Measurements from ENCODE around the gene CDH18. TPM values are rescaled to one million over a fixed set of nuclear protein-coding genes. Genes with fewer than 3 reads are reported as not detected.

CDH18 gene
- total RNA-seq, 1 experiment from 2014 or later: not detected

DNA sequence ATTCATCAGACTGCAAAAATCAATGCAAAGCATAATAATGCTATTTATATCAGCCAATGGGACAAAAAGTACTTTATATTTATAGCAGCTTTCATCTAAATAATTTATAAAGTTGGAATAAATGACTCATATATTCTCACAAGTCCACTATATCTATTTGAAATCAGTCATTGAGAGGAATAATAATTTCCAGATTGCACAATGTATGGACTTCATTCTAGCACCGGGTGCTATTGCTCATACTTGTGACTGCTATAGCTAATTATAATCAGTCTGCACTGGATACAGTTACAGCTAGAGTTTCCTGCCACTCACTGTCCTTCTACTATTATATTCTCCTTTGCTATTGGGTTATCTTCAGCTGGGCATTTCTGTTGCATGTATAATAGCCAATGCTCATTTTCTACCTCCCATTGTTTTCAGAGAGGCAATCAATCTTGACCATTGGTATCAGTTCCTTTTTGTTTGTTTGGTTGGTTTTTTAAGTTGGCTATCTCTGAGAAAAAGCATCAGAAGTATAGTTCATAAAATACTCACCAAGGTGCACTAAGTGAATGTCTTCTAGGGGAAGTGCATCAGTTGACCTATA is 1.9 kb downstream of the CDH18 start:
- Histone ChIP-seq H3K4me3 (replicated peaks in 1 of 2; ENCODE audit: low read depth in 1 of 2, low read length in 2 of 2) (no peak overlapping the region), H3K27ac (ENCODE audit: low read depth, low read length) (no peak overlapping the region), H3K27me3 (ENCODE audit: insufficient read depth, low read length) (no peaks in the 10 kb centered on the region), H3K9me3 (ENCODE audit: control insufficient read depth in 1 of 2, insufficient read depth in 1 of 2, low read depth in 1 of 2, low read length in 2 of 2) (peaks cover 12 to 17% of the 10 kb centered on the region in 2 experiments; a peak in 3 of 4 replicates), H2AFZ (ENCODE audit: low read depth, low read length, poor library complexity, severe bottlenecking) (no peak overlapping the region), H3K36me3 (ENCODE audit: control insufficient read depth in 1 of 2, insufficient read depth in 2 of 2, low read length in 2 of 2) (no peaks in the 10 kb centered on the region), H3K4me2 (ENCODE audit: low read length) (no peak overlapping the region), H3K9me2 (ENCODE audit: insufficient read depth) (no peaks in the 10 kb centered on the region), H4K20me1 (ENCODE audit: insufficient read depth) (no peaks in the 10 kb centered on the region), H3K9ac (ENCODE audit: low read length) (no peak overlapping the region), H3K79me2 (ENCODE audit: insufficient read depth, low read length) (no peaks in the 10 kb centered on the region), H3K4me1 (ENCODE audit: control insufficient read depth in 1 of 2, insufficient read depth in 2 of 2, low read length in 2 of 2) (no peaks in the 10 kb centered on the region)
- TF ChIP-seq SIN3A (IDR thresholded peaks at IDR 0.05; ENCODE audit: low read depth) (no peak), TCF7L2 (IDR thresholded peaks at IDR 0.05; ENCODE audit: borderline replicate concordance, extremely low read depth, insufficient read depth, insufficient read length) (no peak), ZNF274 (IDR thresholded peaks at IDR 0.05; ENCODE audit: low read depth, low read length) (no peak), FOSL1 (IDR thresholded peaks at IDR 0.05; ENCODE audit: low read depth) (no peak), CBX3 (IDR thresholded peaks at IDR 0.05; ENCODE audit: low read depth) (no peak), ZFX (IDR thresholded peaks at IDR 0.05) (no peak), YY1 (IDR thresholded peaks at IDR 0.05; ENCODE audit: extremely low read depth, insufficient replicate concordance, low read depth, low read length) (no peak), POLR2A (IDR thresholded peaks at IDR 0.05; ENCODE audit: borderline replicate concordance, extremely low read depth, insufficient read depth, insufficient read length) (no peak), EGR1 (IDR thresholded peaks at IDR 0.05; ENCODE audit: low read depth) (no peak), ELF1 (IDR thresholded peaks at IDR 0.05; ENCODE audit: borderline replicate concordance, low read depth) (no peak), SP1 (IDR thresholded peaks at IDR 0.05; ENCODE audit: low read depth) (no peak)
- TF ChIP-seq, protein P1, sequence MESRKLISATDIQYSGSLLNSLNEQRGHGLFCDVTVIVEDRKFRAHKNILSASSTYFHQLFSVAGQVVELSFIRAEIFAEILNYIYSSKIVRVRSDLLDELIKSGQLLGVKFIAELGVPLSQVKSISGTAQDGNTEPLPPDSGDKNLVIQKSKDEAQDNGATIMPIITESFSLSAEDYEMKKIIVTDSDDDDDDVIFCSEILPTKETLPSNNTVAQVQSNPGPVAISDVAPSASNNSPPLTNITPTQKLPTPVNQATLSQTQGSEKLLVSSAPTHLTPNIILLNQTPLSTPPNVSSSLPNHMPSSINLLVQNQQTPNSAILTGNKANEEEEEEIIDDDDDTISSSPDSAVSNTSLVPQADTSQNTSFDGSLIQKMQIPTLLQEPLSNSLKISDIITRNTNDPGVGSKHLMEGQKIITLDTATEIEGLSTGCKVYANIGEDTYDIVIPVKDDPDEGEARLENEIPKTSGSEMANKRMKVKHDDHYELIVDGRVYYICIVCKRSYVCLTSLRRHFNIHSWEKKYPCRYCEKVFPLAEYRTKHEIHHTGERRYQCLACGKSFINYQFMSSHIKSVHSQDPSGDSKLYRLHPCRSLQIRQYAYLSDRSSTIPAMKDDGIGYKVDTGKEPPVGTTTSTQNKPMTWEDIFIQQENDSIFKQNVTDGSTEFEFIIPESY (IDR thresholded peaks at IDR 0.05; ENCODE audit: extremely low read depth, insufficient replicate concordance, low read length): no peak
- TF ChIP-seq, protein P2, sequence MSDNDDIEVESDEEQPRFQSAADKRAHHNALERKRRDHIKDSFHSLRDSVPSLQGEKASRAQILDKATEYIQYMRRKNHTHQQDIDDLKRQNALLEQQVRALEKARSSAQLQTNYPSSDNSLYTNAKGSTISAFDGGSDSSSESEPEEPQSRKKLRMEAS (IDR thresholded peaks at IDR 0.05): no peak
- TF ChIP-seq, protein P3, sequence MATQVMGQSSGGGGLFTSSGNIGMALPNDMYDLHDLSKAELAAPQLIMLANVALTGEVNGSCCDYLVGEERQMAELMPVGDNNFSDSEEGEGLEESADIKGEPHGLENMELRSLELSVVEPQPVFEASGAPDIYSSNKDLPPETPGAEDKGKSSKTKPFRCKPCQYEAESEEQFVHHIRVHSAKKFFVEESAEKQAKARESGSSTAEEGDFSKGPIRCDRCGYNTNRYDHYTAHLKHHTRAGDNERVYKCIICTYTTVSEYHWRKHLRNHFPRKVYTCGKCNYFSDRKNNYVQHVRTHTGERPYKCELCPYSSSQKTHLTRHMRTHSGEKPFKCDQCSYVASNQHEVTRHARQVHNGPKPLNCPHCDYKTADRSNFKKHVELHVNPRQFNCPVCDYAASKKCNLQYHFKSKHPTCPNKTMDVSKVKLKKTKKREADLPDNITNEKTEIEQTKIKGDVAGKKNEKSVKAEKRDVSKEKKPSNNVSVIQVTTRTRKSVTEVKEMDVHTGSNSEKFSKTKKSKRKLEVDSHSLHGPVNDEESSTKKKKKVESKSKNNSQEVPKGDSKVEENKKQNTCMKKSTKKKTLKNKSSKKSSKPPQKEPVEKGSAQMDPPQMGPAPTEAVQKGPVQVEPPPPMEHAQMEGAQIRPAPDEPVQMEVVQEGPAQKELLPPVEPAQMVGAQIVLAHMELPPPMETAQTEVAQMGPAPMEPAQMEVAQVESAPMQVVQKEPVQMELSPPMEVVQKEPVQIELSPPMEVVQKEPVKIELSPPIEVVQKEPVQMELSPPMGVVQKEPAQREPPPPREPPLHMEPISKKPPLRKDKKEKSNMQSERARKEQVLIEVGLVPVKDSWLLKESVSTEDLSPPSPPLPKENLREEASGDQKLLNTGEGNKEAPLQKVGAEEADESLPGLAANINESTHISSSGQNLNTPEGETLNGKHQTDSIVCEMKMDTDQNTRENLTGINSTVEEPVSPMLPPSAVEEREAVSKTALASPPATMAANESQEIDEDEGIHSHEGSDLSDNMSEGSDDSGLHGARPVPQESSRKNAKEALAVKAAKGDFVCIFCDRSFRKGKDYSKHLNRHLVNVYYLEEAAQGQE (IDR thresholded peaks at IDR 0.05; ENCODE audit: low read depth): no peak
- no peak for DNase-seq (ENCODE audit: low read depth, low spot score)
- RAD21 ChIA-PET (ENCODE audit: low non-redundant PET in 1 of 2, low total read pairs in 2 of 2, uncharacterized antibody in 2 of 2, unreplicated experiment in 2 of 2): no interaction called here
- intact Hi-C loops (cut with micrococcal nuclease): no loop called here
- no TSS peak for BruUV-seq (replicated peaks)
- CTCF ChIA-PET: no interaction called here
- no peak for ATAC-seq
- POLR2A ChIA-PET: no interaction called here
